Umbilical cord (tissue), 2 donors: ENCODE measurements around the gene TBC1D19. TPM values are rescaled to one million over a fixed set of nuclear protein-coding genes. Genes with fewer than 3 reads are reported as not detected.

Experiments
- DNase-seq: peaks from one replicate; pipeline ENCODE4 v3.0.0-alpha.2; 2015; ENCODE audit warnings: low spot score
- total RNA-seq: library from RNA; depleted of rRNA; stranded (reverse); fragments of >200 nt; gene quantifications from one replicate; pipeline ENCODE4 v1.2.3, GENCODE V29; 2014; ENCODE audit warnings: low replicate concordance; ENCODE audit not compliant: insufficient read depth

TBC1D19 gene
- total RNA-seq, 1 donor from 2014 or later: 121 TPM

DNA sequence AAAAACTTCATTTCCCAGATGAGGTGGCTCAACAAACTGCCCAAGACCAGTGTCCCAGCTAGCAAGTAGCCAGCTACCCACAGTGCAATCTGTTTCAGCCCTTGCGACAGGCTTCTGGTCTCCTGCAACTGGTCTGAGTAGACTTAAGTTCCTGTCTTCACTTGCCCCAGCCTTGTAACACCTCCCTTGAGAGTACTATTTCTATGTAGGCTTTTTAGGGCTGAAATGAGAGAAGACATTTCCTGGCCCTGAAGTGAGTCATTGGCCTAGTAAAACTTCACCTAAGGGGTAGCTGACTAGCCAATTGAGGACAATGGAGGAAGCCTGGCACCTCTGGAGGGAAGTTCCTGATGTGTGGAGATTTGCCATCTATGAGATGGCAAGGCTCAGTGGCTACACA, 196.7 kb downstream of the TBC1D19 start:
- no peak for DNase-seq

DNA sequence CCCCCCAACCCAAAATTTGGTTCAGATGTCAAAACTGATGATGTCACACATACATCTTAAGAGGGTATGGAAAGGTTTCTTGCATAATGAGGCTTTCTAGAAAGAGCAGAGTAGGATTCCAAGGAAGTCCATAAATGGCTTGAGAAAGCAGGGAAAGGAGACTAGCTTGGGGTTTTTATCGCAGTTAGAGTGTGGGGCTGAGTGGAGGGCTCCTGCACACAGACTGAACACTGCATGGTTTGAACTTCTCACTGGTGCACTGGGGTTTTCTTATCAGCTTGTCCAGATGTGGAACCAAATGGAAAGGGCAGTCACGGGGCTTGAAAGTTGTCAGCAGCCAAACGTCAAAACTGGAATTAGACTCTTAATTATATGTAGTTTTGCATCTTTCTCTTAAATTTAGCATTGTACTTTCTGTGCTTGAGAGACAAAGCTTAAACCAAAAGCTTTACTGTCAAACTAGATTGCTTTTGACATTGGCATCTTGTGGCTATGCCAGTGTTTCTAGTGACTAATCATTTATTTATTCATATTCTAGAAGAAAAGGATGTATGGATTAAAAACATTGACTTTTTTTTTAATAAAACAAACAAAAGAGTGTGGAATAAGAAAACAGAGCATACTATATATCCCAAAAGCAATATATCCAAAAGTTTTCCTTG, 198.4 kb downstream of the TBC1D19 start:
- DNase-seq: peak; percentile 54

DNA sequence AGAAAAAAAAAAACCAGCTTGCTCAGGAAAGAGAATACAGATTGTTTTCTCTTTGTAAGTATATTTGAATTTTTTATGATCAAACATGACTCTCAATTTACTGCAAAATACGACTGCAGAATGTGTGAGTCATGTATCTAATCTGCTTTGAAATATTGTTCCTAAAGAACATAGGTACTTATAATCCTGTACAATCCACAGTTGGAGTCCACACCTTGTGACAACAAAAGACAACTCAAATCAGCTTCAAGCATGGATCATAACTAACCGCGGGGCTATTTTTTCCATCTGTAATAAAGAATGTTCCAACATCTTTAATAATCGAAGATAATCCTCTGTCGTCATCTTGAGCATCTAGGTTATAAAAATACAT, 198.9 kb downstream of the TBC1D19 start:
- peak; percentile 69 for DNase-seq

DNA sequence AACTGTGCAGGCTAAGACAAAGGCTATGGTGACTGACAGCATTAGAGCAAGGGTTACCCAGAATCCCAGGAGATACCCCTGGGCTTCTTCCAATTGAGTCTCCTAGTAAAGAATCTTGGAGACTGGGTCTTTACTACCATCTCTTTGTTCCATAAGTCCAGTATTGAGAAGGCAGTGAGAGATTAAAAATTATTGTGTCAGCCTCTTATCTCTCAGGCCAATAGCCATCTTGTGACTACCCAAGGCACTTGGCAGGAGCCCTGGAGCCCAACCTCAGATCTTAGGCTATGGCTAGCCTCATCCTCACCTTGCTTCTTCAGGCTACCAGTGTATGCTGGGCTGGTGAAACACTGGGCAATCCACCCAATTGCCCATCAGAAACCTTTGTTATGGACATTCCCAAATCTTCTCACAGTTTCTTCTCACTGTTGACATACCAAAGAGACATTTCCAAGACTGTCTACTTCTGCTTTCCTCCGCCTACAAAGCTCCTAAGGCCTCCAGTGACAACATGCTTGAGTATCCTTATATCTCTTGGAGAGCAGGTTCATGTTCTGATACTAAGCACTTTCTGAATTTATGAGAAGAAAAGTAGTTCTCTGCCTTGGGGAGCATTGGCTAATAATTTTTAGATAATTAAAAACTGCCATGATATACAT, 200.5 kb downstream of the TBC1D19 start:
- no peak for DNase-seq

DNA sequence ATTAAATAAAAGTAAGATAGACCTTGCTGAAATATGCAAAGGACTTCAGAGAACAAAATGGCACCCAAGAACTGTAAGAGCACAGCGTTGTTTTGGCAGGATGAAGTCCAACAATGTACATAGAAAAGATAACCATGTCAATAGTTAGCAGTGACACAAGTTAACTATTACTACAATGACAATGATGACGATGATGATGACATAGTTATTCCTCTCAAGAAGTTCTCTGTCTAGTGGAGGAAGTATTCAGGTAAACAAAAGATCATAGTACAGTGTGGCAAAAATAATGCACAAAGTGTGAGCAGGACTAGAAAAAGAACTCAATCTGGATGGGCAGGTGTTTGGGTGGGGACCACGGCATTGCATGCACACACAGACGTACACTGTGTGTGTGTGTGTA, 201.4 kb downstream of the TBC1D19 start:
- no peak for DNase-seq

GRCh38 chr4:26785810-26786209, 201.9 kb downstream of the TBC1D19 start:
- no peak for DNase-seq

GRCh38 chr4:26786916-26787315, 203.0 kb downstream of the TBC1D19 start:
- no peak for DNase-seq

DNA sequence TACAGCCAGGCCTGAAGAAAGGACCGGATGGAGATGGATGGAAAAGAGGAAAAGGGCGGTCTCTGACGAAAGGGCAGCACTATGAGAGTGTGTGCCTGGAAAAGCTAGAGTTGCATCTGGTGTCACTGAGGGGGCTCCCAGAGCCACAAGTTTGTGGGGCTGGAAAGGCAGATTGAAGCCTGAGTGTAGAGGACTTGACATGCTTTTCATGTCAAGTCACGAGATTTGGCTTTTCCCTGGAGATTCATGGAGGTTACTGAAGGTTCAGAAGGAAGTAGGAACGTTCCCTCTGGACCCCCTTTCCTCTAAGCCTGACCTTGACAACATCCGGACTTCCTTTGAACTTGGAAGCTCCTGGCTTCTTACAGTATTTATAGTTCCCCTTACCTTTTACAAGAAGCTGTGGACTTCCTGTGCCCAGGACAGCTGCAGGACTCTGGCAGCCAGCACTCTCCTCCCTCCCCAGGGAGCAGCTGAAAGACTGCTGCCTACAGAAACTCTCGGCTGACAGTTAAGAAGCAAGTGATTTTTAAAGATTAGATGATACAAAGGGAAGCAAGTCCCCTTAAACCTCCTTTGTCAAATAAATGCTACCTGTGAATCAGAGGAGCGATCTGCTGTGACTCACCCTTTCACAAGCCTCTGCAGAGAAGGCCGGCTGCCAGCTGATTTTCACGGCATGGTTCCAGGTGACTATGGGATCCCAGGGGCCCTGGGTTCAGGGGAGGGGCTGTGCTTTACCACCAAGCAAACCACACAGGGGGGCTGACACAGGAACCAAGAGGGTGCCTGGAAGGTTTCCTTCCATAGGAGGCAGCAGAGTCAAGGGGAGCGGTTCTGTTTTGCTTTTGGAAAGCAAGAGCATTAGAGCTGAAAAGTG, 203.8 kb downstream of the TBC1D19 start:
- DNase-seq: peak; percentile 38

DNA sequence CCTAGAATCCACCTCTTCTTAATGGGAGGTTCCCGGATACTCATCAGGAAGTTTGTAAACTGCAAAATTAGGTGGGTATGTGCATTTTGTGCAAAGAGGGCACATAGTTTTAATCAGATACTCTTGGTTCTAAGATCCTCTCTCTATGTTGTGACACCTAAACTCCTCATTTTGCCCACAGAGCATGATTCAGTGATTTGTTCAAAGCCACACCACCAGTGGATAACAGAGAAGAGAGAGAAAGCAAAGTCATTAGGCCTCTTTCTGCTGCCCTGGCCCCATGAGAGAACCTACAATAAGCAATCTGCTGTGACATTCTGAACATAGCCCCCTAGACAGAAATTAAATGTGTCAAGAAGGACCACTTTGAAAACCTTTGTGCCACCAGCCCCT, 204.5 kb downstream of the TBC1D19 start:
- DNase-seq: no peak

GRCh38 chr4:26789208-26789607, 205.3 kb downstream of the TBC1D19 start:
- no peak for DNase-seq

DNA sequence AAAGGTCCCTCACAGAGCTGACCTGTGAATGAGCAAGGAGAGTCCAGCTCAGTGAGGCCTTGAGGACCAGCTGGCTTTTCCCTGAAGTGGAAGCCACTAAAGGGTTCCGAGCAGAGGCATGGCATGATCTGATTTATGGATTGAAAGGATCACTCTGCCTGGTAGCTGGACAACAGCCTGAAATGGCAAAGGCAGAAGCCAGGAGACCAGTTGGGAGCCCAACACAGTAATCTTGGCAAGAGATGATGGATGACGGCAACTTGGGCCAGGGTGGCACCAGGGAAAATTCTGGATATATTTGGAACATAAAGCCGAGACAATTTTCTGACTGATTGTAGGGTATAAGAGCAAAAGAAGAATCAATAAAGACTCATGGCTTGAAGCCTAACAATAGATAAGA, 207.5 kb downstream of the TBC1D19 start:
- no peak for DNase-seq

DNA sequence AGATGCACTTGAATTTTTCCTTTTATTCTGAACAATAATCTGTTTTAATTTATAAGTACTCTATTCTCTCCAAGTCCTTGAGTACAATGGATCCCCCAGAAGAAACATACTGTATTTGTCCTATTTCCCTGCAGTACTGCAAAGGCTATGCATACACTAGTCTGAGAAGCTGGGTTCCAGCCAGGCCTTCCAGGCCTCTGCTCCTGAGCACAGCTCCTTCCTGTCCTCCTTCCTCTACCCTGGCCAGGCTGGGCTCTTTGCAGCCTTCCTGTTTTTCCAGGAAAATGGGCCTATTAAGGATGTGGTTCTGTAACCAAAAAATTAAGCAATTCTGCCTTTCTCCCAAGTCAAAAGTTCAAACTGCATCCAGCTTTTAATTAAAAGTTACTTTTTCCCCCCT, 208.8 kb downstream of the TBC1D19 start:
- DNase-seq: no peak

DNA sequence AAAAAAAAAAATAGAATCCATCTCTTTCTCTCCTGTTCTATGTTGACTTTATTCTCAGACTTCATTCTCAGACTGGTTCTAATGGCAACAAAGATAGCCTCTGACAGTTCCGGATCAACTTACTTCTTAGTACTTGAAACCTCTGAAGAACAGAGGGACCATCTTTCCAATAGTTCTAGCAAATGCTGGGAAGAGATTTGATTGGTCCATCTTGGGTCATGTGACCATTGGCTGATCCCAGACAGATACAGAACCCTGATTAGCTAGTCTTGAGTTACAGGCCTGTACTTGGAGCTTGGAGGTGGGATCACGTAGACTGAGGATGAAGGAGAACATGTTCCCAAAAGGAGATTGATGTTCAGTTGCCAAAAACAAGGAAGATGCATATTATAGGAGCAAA, 209.9 kb downstream of the TBC1D19 start:
- no peak for DNase-seq

DNA sequence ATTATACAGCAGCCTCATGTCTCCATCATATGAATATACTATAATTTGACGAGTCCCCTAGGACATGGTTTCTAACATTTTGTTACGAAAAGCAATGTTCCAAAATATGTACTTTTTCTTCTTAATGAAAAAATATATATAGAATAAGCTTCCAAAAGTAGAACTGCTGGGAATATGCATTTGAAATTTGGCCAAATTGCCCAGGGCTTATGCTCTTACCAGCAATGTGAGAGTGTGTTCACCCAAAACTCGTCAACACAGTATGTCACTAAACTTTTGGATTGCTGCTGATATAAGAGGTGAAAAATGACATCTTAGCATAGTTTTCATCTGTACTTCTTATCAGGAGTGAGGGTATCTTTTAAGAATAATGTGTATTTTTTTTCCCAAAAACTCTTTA, 212.2 kb downstream of the TBC1D19 start:
- no peak for DNase-seq

DNA sequence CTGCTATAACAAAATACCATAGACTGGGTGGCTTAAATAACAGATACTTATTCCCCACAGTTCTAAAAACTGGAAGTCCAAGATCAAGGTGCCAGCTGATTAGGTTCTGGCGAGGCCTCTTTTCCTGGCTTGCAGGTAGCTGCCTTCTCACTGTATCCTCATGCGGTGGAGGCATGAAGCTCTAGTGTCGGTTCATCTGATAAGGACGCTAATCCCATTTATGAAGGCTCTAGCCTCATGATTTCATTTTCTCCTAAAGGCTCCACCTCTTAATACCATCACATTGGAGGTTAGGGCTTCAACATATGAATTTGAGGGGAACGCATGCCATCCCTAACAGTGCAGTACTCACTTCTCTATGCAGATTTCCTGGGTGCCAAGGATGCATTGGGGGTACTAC, 218.9 kb downstream of the TBC1D19 start:
- DNase-seq: no peak

DNA sequence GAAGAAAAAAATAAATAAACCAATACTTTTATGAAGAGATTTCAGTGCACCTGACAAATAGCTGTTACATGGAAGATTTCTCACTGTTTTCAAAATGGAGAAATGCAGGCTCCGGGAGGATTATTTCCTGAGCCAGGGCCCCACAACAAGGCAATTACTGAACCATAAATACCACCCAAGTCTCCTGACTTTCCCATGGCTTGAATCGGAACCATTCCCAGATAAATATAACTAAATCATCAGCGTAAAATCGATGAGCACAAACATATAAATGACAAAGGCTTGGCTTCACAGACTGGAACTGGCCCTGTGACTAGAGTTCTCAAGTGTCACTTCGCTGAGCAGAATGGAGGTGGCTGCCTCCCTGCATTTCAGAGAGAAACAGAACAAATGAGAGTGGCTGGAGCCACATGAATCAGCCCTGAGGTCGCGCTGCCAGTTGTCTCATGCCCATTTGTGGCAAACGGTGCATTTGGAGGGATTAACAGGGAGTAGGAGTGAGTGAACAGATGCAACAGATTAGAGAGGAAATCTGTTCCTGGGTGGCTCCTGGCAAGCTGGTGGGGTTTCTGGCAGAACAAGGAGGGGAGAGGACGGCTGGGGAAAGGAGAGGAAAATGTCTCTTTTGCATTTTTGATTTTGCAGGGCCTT, 219.5 kb downstream of the TBC1D19 start:
- no peak for DNase-seq

DNA sequence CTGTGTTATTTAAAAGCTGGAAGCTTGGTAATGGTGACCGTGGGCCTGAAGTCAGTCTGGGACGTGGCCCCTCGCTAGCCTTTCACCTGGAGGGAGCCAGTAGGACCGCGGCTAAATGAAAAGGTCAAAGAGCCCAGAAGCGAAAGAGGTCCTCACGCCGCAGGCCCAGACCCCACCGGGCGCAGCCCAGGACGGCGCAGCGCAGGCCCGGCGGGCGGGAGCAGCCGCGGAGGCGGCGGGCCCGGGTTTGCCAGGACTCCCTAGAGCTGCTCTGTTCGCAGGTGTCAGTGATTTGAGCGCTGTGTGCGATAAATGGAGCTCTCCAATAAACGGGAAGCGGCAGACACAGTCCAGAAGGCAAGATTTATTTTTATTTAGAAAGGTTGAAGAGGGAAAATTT, 220.6 kb downstream of the TBC1D19 start:
- DNase-seq: no peak

DNA sequence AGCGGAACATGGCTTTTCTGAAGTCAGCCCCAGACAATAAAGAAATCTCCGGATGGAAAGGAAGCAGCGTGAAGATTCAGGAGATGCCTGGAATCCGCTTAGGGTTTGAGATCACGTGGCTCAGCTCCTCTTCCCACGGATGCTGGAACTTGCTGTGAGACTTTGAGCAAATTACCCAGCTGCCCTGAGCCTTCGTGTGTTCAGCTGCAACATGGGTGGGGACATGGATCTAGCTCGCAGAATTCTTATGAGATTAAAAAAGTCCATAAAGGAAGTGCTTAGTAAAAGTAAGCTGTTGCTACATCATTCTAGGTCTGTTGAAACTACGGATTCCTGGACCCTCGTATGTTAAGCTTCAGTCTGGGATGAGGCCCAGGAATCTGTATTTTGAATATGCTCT, 221.0 kb downstream of the TBC1D19 start:
- DNase-seq: no peak
